Choroid plexus epithelial cell (primary cell): ENCODE results near the gene RERE.

ENCODE experiments used
- DNase-seq: peaks from one replicate; pipeline ENCODE4 v3.0.0-alpha.2; 2010; ENCODE audit warnings: low read depth
- H3K4me3 ChIP-seq: 2 replicates; pipeline ENCODE4 v1.5.1; 2011; ENCODE audit warnings: low read depth, mild to moderate bottlenecking, control low read depth, low read length, moderate library complexity
- TF ChIP-seq, protein P1 (sequence below): conservative IDR thresholded peaks from 2 replicates; pipeline ENCODE4 v1.5.1; 2011; ENCODE audit warnings: low read depth, mild to moderate bottlenecking, control low read depth, inconsistent platforms, low read length, moderate library complexity

RERE gene

DNA sequence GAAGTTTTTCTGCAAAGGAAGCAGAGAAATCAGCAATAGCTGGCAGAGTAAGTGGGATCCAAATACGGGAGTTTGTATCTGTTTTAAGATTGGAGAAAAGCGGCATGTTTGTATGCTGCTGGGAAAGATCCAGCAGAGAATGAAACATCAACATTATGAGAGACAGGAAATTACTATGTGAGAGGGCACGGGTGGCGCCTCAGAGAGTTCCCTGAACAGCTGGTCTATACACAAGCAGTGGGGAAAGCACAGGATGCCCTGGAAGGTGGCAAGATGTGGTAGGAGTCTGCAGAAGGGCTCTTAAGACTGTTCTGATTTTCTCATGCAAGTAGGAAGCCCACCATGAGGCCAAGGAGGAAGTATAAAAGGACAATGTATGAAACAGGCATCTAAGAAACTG is 130.4 kb downstream of the RERE start:
- peak; percentile 70 for DNase-seq
- TF ChIP-seq, protein P1, sequence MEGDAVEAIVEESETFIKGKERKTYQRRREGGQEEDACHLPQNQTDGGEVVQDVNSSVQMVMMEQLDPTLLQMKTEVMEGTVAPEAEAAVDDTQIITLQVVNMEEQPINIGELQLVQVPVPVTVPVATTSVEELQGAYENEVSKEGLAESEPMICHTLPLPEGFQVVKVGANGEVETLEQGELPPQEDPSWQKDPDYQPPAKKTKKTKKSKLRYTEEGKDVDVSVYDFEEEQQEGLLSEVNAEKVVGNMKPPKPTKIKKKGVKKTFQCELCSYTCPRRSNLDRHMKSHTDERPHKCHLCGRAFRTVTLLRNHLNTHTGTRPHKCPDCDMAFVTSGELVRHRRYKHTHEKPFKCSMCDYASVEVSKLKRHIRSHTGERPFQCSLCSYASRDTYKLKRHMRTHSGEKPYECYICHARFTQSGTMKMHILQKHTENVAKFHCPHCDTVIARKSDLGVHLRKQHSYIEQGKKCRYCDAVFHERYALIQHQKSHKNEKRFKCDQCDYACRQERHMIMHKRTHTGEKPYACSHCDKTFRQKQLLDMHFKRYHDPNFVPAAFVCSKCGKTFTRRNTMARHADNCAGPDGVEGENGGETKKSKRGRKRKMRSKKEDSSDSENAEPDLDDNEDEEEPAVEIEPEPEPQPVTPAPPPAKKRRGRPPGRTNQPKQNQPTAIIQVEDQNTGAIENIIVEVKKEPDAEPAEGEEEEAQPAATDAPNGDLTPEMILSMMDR, result no peak
- no peak overlapping the region for H3K4me3 ChIP-seq

GRCh38 chr1:8685463-8685862 is 132.0 kb downstream of the RERE start:
- DNase-seq, result no peak
- no peak overlapping the region for H3K4me3 ChIP-seq
- TF ChIP-seq, protein P1, result no peak

- TF ChIP-seq, protein P1, result no peak
- DNase-seq, result no peak
- no peak overlapping the region for H3K4me3 ChIP-seq
These were observed 132.8 kb downstream of the RERE start for GRCh38 chr1:8684590-8684989.

- TF ChIP-seq, protein P1, result no peak
- H3K4me3 ChIP-seq, result no peak overlapping the region
- DNase-seq, result no peak
These were observed 134.9 kb downstream of the RERE start for GRCh38 chr1:8682573-8682972.

- no peak overlapping the region for H3K4me3 ChIP-seq
- TF ChIP-seq, protein P1, result no peak
- DNase-seq, result no peak
These were observed 135.5 kb downstream of the RERE start for GRCh38 chr1:8681911-8682310.

GRCh38 chr1:8680664-8681650 is 136.5 kb downstream of the RERE start:
- TF ChIP-seq, protein P1, result no peak
- H3K4me3 ChIP-seq, result peak overlapping the region; percentile 45
- DNase-seq, result no peak
